HG03575 (cell line): Measurements from ENCODE around the gene TMCO5A.

Experiments used
- ATAC-seq: cut with Tn5 transposase; IDR thresholded peaks from one replicate; pipeline ENCODE4 v1.9.1; 2021; ENCODE audit not compliant: unreplicated experiment, insufficient number of reproducible peaks, low FRiP score; ENCODE audit errors: extremely low read depth

TMCO5A gene

GRCh38 chr15:37934340-37934739 lies at the start of gene TMCO5A:
TMCO5A (plus strand) TSS chr15:37934640; CDS start chr15:37936324, 1,684 bp downstream.
- ATAC-seq, result no peak

GRCh38 chr15:37885651-37886050 lies 48.8 kb upstream of the TMCO5A start:
- no peak for ATAC-seq

GRCh38 chr15:37888356-37888755 lies 46.1 kb upstream of the TMCO5A start:
- no peak for ATAC-seq

GRCh38 chr15:37891766-37892368 lies 42.6 kb upstream of the TMCO5A start:
- no peak for ATAC-seq

GRCh38 chr15:37893309-37893708 lies 41.1 kb upstream of the TMCO5A start:
- no peak for ATAC-seq

- ATAC-seq, result no peak
These were observed 36.1 kb upstream of the TMCO5A start for GRCh38 chr15:37898362-37898761.

GRCh38 chr15:37900326-37901221 lies 33.9 kb upstream of the TMCO5A start:
- ATAC-seq, result no peak

GRCh38 chr15:37902126-37902525 lies 32.3 kb upstream of the TMCO5A start:
- no peak for ATAC-seq

- no peak for ATAC-seq
These were observed 30.4 kb upstream of the TMCO5A start for GRCh38 chr15:37903919-37904625.

GRCh38 chr15:37907136-37907535 lies 27.3 kb upstream of the TMCO5A start:
- no peak for ATAC-seq

GRCh38 chr15:37921527-37922385 lies 12.7 kb upstream of the TMCO5A start:
- no peak for ATAC-seq

GRCh38 chr15:37926136-37926535 lies 8.3 kb upstream of the TMCO5A start:
- no peak for ATAC-seq

GRCh38 chr15:37929238-37929637 lies 5.2 kb upstream of the TMCO5A start:
- no peak for ATAC-seq

GRCh38 chr15:37931321-37931720 lies 3.1 kb upstream of the TMCO5A start:
- no peak for ATAC-seq

- ATAC-seq, result no peak
These were observed 2.6 kb upstream of the TMCO5A start for GRCh38 chr15:37931868-37932267.

GRCh38 chr15:37932549-37932948 lies 1.9 kb upstream of the TMCO5A start:
- ATAC-seq, result no peak

GRCh38 chr15:37933666-37934065 lies 774 bp upstream of the TMCO5A start:
- no peak for ATAC-seq

GRCh38 chr15:37940876-37941275 lies 6.4 kb downstream of the TMCO5A start:
- no peak for ATAC-seq

- no peak for ATAC-seq
These were observed 7.3 kb downstream of the TMCO5A start for GRCh38 chr15:37941779-37942178.
